ENCODE results near the gene PSORS1C2.
A peak's percentile ranks its signal among the peaks of the same experiment; 100 is the strongest.

Gene PSORS1C2

GRCh38 chr6:31118178-31118577, 20.7 kb downstream of the PSORS1C2 start:
- Histone ChIP-seq H3K4me1 (ENCODE audit: low read length) (peaks cover 15% of the 10 kb centered on the region), H3K27me3 (ENCODE audit: low read depth, low read length) (no peaks in the 10 kb centered on the region), H4K20me1 (ENCODE audit: insufficient read depth, low read length) (no peaks in the 10 kb centered on the region), H3K79me2 (ENCODE audit: low read length) (no peaks in the 10 kb centered on the region), H3K9ac (ENCODE audit: low read length) (no peak overlapping the region), H3K27ac (ENCODE audit: low read length) (no peak overlapping the region), H3K36me3 (replicated peaks; ENCODE audit: low read depth, low read length) (no peaks in the 10 kb centered on the region), H2AFZ (ENCODE audit: low read depth, low read length) (no peak overlapping the region), H3K4me2 (ENCODE audit: low read length) (no peak overlapping the region), H3K4me3 (ENCODE audit: low read length) (no peak overlapping the region), H3K9me3 (ENCODE audit: insufficient read depth, low read length) (no peaks in the 10 kb centered on the region)
- no peak for TF ChIP-seq CTCF (IDR thresholded peaks at IDR 0.05; ENCODE audit: low read depth, low read length)
- no peak for TF ChIP-seq EZH2phosphoT487 (IDR thresholded peaks at IDR 0.05; ENCODE audit: low read depth)

GRCh38 chr6:31116661-31117385, 22.0 kb downstream of the PSORS1C2 start:
- Histone ChIP-seq H3K36me3 (replicated peaks; ENCODE audit: low read depth, low read length) (no peaks in the 10 kb centered on the region), H3K4me1 (ENCODE audit: low read length) (peaks cover 20% of the 10 kb centered on the region), H3K9me3 (ENCODE audit: insufficient read depth, low read length) (no peaks in the 10 kb centered on the region), H3K4me2 (ENCODE audit: low read length) (no peak overlapping the region), H4K20me1 (ENCODE audit: insufficient read depth, low read length) (no peaks in the 10 kb centered on the region), H3K4me3 (ENCODE audit: low read length) (no peak overlapping the region), H3K9ac (ENCODE audit: low read length) (no peak overlapping the region), H3K27me3 (ENCODE audit: low read depth, low read length) (no peaks in the 10 kb centered on the region; the same call in 1 of the 2 replicates), H2AFZ (ENCODE audit: low read depth, low read length) (no peak overlapping the region), H3K27ac (ENCODE audit: low read length) (no peak overlapping the region), H3K79me2 (ENCODE audit: low read length) (no peaks in the 10 kb centered on the region)
- TF ChIP-seq EZH2phosphoT487 (IDR thresholded peaks at IDR 0.05; ENCODE audit: low read depth) (no peak), CTCF (IDR thresholded peaks at IDR 0.05; ENCODE audit: low read depth, low read length) (no peak)

GRCh38 chr6:31115941-31116560, 22.8 kb downstream of the PSORS1C2 start:
- Histone ChIP-seq H4K20me1 (ENCODE audit: insufficient read depth, low read length) (no peaks in the 10 kb centered on the region), H3K9ac (ENCODE audit: low read length) (no peak overlapping the region), H3K4me2 (ENCODE audit: low read length) (peak overlapping the region; percentile 47; the same call in 1 of the 2 replicates), H3K4me3 (ENCODE audit: low read length) (no peak overlapping the region), H3K27me3 (ENCODE audit: low read depth, low read length) (no peaks in the 10 kb centered on the region; the same call in 1 of the 2 replicates), H3K27ac (ENCODE audit: low read length) (no peak overlapping the region), H3K9me3 (ENCODE audit: insufficient read depth, low read length) (no peaks in the 10 kb centered on the region), H3K36me3 (replicated peaks; ENCODE audit: low read depth, low read length) (no peaks in the 10 kb centered on the region), H3K4me1 (ENCODE audit: low read length) (peaks cover 20% of the 10 kb centered on the region), H2AFZ (ENCODE audit: low read depth, low read length) (no peak overlapping the region), H3K79me2 (ENCODE audit: low read length) (no peaks in the 10 kb centered on the region)
- TF ChIP-seq CTCF (IDR thresholded peaks at IDR 0.05; ENCODE audit: low read depth, low read length) (no peak), EZH2phosphoT487 (IDR thresholded peaks at IDR 0.05; ENCODE audit: low read depth) (no peak)

GRCh38 chr6:31114970-31115849, 23.7 kb downstream of the PSORS1C2 start:
- H2AFZ ChIP-seq (ENCODE audit: low read depth, low read length): peak overlapping the region; percentile 82
- H3K9ac ChIP-seq (ENCODE audit: low read length): no peak overlapping the region; the same call in 1 of the 2 replicates
- no peak for TF ChIP-seq EZH2phosphoT487 (IDR thresholded peaks at IDR 0.05; ENCODE audit: low read depth)
- TF ChIP-seq CTCF (IDR thresholded peaks at IDR 0.05; ENCODE audit: low read depth, low read length): peak; percentile 36
- no peaks in the 10 kb centered on the region for H4K20me1 ChIP-seq (ENCODE audit: insufficient read depth, low read length)
- peaks cover 20% of the 10 kb centered on the region for H3K4me1 ChIP-seq (ENCODE audit: low read length)
- peaks cover 7% of the 10 kb centered on the region for H3K27me3 ChIP-seq (ENCODE audit: low read depth, low read length)
- H3K36me3 ChIP-seq (replicated peaks; ENCODE audit: low read depth, low read length): no peaks in the 10 kb centered on the region
- no peaks in the 10 kb centered on the region for H3K79me2 ChIP-seq (ENCODE audit: low read length)
- no peak overlapping the region for H3K4me3 ChIP-seq (ENCODE audit: low read length)
- peak overlapping the region; percentile 47 for H3K4me2 ChIP-seq (ENCODE audit: low read length)
- H3K27ac ChIP-seq (ENCODE audit: low read length): no peak overlapping the region
- no peaks in the 10 kb centered on the region for H3K9me3 ChIP-seq (ENCODE audit: insufficient read depth, low read length)
